NCI-H446 treated with DMSO at 0.1 percent for 48 hours (cell line): ENCODE results near the gene CEMIP2.
A peak's percentile ranks its signal among the peaks of the same experiment; 100 is the strongest.
"Not testable (repeated sequence)": the region's sequence is repeated elsewhere in the genome, so short reads cannot be mapped to it uniquely, and the experiment has no call there.

Source experiments
- DNase-seq: peaks from one replicate; lab custom pipeline; 2025; lab: John Stamatoyannopoulos, UW

The CEMIP2 gene, protein sequence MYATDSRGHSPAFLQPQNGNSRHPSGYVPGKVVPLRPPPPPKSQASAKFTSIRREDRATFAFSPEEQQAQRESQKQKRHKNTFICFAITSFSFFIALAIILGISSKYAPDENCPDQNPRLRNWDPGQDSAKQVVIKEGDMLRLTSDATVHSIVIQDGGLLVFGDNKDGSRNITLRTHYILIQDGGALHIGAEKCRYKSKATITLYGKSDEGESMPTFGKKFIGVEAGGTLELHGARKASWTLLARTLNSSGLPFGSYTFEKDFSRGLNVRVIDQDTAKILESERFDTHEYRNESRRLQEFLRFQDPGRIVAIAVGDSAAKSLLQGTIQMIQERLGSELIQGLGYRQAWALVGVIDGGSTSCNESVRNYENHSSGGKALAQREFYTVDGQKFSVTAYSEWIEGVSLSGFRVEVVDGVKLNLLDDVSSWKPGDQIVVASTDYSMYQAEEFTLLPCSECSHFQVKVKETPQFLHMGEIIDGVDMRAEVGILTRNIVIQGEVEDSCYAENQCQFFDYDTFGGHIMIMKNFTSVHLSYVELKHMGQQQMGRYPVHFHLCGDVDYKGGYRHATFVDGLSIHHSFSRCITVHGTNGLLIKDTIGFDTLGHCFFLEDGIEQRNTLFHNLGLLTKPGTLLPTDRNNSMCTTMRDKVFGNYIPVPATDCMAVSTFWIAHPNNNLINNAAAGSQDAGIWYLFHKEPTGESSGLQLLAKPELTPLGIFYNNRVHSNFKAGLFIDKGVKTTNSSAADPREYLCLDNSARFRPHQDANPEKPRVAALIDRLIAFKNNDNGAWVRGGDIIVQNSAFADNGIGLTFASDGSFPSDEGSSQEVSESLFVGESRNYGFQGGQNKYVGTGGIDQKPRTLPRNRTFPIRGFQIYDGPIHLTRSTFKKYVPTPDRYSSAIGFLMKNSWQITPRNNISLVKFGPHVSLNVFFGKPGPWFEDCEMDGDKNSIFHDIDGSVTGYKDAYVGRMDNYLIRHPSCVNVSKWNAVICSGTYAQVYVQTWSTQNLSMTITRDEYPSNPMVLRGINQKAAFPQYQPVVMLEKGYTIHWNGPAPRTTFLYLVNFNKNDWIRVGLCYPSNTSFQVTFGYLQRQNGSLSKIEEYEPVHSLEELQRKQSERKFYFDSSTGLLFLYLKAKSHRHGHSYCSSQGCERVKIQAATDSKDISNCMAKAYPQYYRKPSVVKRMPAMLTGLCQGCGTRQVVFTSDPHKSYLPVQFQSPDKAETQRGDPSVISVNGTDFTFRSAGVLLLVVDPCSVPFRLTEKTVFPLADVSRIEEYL (N-terminal part only)

DNA sequence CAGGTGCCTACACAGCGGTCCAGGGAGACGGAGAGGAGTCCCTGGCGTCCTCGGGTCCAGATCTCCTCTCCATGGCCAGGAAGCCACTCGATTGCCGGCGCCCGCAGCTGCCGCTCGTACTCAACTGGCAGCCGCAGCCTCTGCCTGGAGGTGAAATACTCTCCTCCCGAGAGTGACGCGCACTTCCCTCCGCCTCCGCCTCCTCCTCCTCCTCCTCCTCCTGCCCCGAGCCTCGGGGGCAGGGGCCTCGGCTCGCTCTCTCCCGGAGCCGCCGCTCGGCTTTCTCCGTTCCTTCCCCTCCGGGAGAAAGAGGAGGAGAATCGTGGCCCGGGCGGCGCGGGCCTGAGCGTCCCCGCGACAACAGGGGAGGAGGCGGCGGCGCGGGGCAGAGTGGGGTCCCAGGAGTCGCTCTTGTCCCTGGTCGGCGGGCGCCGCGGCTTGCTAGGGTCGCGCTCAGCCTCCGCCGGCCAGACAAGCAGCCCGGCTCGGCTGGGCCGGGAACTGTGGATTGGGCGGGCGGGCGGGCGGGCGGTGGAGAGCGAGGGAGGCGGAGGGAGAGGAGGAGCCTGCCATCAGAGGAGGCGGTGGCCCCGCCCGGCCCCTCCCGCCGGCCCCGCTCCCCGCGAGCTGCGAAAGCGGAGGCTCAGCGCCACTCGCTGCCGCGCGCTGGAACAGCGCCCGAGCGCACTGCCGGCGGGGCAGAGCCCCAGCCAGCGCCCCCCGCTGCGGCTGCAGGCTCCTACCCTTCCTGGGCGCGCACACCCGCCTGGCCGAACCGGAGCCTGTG lies at the start of gene CEMIP2:
CEMIP2 (minus strand) TSS at position 126 of the 787 bp plus-strand sequence. CDS start 18,140 bp downstream, outside the sequence.
- peak; percentile 41 for DNase-seq

DNA sequence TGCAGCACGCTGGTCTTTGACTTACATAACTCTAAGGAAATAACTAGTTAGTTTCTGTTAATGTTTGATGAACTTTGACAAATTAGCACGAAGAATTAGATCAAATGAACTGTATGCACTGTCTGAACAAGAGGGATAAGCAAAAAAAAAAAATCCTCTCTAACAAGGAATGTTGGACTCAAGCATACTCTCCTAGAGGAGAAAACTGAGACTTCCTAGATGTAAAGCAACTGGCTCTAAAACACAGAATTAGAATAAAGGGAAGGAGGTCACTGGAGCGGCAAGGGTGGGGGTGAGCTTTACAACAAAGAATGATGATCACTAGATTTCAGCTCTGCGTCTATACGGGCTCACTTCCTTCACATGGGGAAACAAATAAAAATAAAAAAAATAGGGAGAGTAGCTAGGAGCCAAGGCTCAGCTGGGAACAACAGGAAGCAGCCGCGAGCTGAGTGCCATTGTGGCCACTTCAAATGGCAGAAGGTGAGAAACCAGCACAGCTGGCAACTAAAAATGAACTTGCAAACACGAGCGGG lies 48.7 kb upstream of the CEMIP2 start:
- DNase-seq, result no peak

DNA sequence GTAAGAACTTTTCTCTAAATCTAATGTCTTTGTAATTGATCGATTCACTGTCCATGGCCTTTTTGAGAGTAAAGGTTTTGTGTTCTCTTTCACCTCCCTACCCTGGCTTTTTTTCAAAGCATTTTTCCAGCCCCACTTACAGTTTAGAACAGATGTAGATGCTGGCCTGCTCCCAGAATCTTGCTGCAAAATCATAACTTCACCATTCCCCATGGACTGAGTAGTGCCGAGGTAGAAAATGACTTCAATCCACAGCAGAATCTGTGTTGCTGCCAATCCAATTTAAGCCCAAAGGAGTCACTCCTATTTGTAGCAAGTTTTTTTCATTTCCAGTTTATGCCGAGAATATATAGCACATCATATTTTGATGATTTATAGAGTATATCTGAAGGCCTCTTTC lies 46.5 kb upstream of the CEMIP2 start:
- peak; percentile 48 for DNase-seq

DNA sequence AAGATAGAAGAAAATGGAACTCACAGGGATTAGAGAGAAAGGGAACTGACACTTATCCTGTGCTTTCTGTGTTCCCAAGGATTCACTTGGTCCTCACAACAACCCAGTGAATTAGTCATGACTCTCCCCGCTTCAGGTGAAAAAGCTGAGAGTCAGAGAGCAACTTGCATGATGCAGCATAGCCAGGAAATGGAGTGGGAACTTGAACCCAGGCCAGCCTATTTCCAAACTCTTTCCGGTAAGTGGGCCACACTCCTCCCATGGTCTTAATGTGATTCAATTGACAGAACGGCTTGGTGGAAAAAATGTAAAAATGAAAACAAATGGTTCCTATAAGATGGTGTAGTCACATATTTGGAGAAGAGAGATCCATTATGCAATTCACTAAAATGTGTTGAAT lies 45.9 kb upstream of the CEMIP2 start:
- DNase-seq, result no peak

DNA sequence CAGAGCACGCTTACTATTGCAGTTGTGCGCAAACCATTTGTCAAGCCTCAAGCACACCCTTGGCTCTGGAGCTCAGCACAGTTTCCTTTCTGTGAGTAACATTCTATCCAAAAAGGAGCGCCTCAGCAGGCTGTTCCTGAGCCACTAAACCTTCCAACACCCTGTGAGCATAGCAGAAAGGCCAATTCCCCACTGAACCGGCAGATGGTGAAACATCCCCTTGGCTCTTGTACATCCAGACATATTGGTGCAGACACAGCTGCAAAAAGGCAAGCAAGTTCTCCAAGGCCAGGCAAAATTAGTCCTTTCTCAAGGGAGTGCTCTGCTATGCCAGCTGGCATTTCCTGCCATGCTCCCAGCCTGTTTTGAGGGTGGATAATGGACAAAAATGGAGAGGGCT lies 44.1 kb upstream of the CEMIP2 start:
- DNase-seq, result peak; percentile 90

DNA sequence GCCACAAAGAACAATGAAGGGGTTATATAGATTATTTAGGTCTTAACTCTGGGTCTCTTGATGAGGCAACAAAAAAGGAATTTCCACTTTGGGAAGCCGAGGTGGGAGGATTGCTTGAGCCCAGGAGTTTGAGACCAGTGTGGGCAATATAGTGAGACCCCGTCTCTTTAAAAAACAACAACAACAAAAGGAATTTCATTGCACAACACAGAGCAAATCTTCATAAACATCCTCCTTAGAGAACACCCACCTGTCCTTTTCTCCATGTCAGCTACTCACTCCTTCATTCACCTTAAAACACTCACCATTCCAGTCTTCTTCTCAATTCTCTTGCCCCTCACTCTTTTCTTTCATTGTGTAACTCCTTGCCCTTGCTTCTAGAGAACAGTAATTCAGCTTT lies 39.8 kb upstream of the CEMIP2 start:
- DNase-seq, result no peak

DNA sequence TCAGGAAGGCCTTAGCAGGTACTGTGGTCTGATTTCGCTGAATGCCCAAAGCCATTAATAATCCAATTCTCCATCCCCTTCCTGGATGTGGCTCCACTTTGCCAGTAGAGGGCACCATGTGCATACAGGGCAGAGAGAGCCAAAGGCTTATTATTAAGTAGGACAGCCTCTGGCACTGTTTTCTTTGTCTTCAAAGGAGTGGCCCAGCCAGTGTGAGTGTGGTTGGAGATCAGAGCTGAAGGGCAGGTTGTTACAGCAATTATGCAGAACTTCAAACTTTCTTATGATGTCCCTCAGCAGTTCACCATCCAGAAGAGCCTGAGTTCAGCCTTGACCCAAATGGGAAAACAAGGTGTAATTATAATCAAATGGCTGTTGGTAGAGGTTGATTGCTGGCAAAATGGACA lies 38.6 kb upstream of the CEMIP2 start:
- DNase-seq, result peak; percentile 38

DNA sequence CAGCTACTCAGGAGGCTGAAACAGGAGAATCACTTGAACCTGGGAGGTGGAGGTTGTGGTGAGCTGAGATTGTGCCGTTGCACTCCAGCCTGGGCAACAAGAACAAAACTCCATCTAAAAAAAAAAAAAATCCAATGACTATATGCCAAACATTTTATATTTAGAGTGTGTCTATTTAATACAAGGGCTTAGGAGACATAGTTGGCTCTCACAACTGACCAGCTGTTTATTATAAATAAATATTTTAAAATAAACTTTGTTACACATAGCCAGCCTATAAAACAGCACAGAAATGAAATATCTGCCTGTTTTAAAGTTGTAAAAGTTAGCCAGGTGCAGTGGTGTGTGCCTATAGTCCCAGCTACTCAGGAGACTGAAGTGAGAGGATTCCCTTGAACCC lies 36.8 kb upstream of the CEMIP2 start:
- not testable (repeated sequence) for DNase-seq

DNA sequence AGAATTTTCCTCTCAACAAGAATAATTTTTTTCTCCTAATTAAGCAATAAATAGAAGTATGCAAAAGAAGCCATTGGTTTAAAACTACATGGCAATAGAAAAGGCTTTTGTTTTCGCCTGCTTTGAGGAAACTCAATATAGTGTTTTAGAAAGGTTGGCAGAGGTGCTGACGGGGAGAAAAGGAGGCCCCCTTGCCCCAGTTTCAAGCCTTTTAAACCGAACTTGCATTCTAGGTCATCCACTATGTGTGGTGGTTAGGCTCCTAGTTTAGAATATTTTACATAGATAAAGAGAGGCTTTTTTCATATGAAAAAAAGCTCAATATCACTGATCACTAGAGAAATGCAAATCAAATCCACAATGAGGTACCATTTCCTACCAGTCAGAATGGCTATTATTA lies 33.5 kb upstream of the CEMIP2 start:
- no peak for DNase-seq

DNA sequence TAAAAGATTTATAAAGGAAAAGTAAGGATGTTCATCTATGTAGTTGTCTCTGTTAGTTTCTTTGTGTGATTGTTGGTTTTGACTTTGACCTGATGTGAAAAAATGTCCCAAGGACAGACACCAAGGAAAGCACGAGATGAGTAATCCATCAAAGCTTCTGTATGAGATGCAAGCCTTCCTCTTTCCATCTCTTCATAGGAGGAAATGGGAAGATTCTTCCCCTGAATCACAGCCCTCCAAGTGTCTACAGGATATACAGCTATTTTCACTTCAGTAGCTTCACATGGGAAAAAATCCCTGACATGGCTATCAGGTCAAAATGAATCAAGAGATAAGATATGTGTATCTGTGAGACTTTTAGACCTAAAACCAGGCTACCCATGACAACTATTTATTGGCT lies 29.0 kb upstream of the CEMIP2 start:
- DNase-seq, result no peak

DNA sequence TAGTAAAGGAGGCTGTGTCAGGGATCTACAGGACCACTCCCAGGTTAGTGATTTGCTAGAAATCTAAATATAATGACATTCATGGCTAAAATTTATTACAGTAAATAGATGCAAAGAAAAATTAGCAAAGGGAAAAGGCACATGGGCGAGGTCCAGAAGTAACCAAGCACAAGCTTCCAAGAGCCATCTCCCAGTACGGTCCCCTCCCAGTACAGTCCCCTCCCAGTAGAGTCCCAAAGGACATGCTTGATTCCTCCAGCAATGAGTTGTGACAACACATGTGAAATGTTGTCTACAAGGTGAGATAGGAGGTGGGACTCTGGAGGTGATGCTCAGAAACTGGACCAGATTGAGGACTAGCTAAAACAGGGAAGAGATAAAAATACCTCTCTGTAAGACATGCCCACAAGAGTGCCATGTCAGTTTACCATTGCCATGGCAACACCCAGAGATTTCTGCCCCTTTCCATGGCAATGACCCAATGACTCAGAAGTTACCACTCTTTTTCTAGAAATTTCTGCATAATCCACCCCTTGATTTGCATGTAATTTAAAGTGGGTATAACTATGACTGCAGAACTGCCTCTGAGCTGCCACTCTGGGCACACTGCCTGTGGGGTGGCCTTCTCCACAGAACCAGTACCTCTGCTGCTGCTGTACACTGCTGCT lies 27.9 kb upstream of the CEMIP2 start:
- DNase-seq, result no peak

DNA sequence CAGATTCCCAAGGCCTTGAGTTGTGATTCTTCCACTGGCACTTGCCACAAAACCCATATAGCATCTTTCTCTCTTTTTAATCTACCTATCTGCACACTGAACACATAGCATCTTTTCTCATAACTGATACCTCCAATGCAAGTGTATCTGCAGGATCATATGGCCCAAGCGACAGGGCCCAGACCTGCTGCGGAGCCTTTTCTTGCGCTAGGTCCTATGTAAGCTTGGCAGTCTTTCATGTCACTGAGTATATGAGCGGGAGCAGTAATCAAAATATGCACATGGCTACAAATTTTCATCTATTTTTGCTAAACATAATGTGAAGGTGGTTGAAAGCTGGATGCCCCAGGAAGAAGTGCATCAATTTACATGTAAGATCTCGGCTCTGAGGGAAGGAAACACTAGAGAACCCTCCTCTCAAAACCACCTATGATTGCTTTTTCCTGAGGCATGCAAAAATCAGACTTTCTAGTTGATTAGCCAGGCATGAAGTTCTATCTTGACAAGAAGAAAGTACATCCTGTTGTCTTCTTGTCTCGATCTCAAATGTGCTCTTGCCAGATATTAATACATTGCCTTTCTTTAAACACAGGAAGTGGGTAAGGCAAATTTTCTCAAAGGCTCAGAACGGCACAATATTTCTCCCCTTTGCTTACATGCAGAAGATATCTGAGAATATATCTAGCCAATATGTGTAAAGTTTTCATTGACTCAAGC lies 26.9 kb upstream of the CEMIP2 start:
- DNase-seq, result no peak

DNA sequence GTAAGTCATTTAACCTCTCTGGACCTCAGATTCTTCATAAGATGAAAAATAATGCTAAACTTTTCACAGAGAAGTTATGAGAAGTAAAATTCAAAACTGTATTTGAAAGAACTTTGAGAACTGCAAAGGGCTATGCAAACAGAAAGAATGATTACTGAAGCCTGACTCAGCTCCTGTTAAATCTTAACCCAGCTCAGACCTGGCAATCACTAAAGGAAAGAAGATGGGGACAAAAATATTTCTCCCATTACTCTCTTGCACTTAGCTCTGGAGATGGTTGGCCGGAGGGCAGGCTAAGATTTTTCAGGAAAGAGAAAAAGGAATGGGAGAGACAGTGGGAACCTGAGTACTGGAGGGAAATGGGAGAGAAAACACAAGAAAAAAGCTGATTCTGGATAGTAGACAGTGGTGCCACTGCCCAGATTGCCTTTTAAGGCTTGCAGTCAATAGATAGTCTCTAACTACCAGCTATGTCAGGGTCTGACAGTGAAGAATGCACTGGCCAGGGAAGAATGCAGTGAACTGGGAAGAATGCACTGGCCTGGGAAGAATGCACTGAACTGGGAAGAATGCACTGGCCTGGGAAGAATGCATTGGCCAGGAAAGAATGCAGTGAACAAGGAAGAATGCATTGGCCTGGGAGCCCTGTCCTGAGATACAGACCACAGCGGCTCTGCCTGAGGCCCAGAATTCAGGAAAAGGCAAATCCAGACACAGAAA lies 25.2 kb upstream of the CEMIP2 start:
- DNase-seq, result no peak

DNA sequence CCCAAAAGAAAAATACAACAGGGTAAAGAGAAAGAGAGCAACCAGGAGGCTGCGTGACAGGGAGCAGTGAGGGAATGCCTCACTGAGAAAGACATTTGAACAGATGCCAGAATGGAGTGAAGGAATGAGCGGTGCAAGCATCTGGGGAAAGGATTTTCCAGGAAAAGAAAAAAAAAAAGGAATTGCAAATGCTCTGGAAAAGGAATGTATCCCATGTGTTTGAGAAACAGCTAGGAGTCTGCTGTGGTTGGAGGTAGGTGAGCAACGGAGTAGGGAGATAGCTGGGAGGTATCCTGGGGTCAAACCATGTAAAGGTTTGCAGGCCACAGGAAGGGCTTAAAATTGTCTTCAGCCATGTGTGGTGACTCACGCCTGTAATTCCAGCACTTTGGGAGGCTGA lies 23.6 kb upstream of the CEMIP2 start:
- DNase-seq, result no peak

DNA sequence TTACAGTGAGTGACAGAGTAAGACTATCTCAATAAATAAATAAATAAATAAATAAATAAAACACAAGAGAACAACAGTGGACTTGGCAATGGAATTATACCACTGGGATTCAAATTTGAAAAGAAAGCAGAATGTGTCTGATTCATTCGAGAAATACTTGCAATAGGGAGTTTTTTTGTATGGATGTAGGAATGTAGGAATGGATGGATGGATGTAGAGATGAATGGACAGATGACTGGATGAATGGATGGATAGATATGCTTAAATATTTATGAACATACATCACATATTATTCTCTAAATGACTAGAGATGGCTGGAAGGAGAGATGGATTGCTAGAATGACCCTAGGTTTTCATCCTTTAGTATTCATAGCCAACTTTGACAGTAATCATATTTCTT lies 22.0 kb upstream of the CEMIP2 start:
- DNase-seq, result no peak

DNA sequence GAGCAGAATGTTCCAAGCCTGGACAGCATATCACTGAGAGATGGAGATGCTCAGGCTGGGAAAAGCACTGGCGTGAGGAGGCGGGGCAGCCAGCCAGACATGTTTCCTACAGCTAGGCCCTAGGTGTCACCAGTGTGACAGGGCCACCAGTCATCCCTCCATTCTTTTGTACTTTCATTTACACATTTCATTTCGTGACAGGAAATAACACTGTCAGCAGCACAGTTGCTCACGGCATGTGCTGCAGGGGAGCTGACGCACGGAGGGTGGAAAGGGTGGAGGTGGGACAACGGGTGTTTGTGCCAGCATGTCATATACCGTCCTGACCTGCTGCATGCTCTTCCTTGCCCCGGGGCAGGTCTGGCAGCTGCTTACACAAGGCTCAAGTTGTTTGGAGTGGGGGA lies 14.8 kb upstream of the CEMIP2 start:
- no peak for DNase-seq

DNA sequence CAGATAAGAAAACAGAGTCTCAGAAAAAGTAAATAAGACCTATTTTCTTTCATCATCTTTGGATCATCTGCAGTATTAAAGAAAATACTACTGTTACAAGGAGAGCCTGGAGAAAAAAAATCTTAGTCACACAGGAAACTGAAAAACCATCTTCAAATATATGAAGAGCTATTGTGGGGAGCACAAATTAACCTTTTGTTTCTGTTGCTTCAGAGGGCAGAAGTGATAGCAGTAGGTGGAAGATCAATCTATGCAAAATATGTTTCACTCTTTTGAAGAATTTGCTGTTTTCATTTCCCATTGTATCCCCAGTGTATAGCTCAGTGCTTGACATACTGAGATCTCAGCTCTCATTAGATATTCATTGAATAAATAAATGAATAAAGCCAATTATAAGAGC lies 13.1 kb upstream of the CEMIP2 start:
- DNase-seq, result no peak

DNA sequence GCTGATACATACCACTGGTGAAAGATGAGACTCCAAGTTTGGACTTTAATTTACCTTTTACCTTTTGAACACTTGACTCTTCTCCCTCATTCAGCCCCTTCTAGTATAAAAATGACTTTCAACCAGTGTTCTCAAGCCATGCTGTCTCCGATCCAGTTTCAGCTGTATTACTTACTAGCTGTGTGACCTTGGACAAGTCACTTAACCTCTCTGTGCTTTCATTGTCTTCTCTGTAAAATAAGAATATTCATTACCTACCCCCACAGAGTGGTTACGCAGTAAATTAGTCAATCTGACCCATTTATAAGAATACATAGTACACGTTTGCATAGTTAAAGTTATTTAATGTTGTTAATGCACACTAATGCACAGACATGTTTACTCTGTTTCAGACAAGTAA lies 12.6 kb upstream of the CEMIP2 start:
- no peak for DNase-seq

DNA sequence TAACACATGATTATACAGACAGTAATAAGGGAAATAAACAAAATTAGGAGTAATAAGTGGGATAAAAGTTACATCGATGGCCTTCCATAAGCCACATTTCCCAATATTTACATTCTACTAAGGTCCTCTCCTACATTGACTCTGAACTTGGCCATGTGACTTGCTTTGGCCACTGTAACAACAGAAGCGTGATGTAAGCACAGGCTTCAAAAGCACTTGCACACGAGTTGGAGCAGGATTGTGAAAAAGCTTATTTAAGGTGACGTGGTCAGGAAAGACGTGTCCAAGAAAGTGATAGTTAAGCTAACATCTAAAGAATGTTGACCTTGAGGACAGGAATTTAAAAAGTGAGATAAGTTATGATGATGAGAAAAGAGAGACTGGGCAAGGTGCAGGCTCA lies 9.8 kb upstream of the CEMIP2 start:
- DNase-seq, result no peak
